Thyroid gland (tissue), 4 donors: ENCODE data around the gene PSMB4. TPM values are rescaled to one million over a fixed set of nuclear protein-coding genes. Genes with fewer than 3 reads are reported as not detected.
A peak's percentile ranks its signal among the peaks of the same experiment; 100 is the strongest.

Source experiments
- DNase-seq, 2 donors: peaks; one replicate each; pipeline ENCODE4 v3.0.0-alpha.2; 2019
- H3K27ac ChIP-seq, 3 donors: fragments of 200-600 bp; sonication (generic); 1 replicate in 2 of 3; 2 replicates in 1 of 3; pipeline ENCODE4 v1.5.1; 2016 to 2019; ENCODE audit warnings: mild to moderate bottlenecking in 1 of 3, moderate library complexity in 1 of 3
- H3K27me3 ChIP-seq: fragments of 200-600 bp; sonication (generic); one replicate; pipeline ENCODE4 v1.5.1; 2019
- H3K36me3 ChIP-seq, 2 donors: fragments of 200-600 bp; sonication (generic); one replicate each; pipeline ENCODE4 v1.5.1; 2016 to 2019
- H3K4me1 ChIP-seq, 2 donors: fragments of 200-600 bp; sonication (generic); one replicate each; pipeline ENCODE4 v1.5.1; 2017 to 2019
- H3K4me3 ChIP-seq, 3 donors: fragments of 200-600 bp; sonication (generic); replicated peaks in 1 of 3; 1 replicate in 2 of 3; 2 replicates in 1 of 3; pipeline ENCODE4 v1.5.1; 2016; ENCODE audit warnings: mild to moderate bottlenecking in 1 of 3
- H3K9me3 ChIP-seq: fragments of 200-600 bp; sonication (generic); one replicate; pipeline ENCODE4 v1.5.1; 2017
- CTCF ChIP-seq, 6 experiments: fragments of 200-600 bp in 3 of 6; fragments of 450-650 bp in 3 of 6; sonication (generic) in 3 of 6; IDR thresholded peaks; one replicate each; pipeline ENCODE4 v1.5.1; 2016 to 2019; ENCODE audit warnings: antibody characterized with exemption in 6 of 6, mild to moderate bottlenecking in 2 of 6, inconsistent platforms in 1 of 6, moderate library complexity in 1 of 6
- POLR2A ChIP-seq, 2 donors: fragments of 450-650 bp; IDR thresholded peaks; one replicate each; pipeline ENCODE4 v1.6.1; 2017; ENCODE audit warnings: antibody characterized with exemption in 2 of 2, mild to moderate bottlenecking in 2 of 2, moderate library complexity in 1 of 2
- WGBS, 2 donors: methylation state at CpG; one replicate each; pipeline ENCODE4 v1.1.5; 2017; 5-methylcytosine and 5-hydroxymethylcytosine counted together
- intact Hi-C: fragments of 100-400 bp; cut with DNase I; formaldehyde crosslinking; loops from one replicate; pipeline ENCODE4 v1.15.1; 2023
- total RNA-seq, 4 donors: library from RNA; depleted of rRNA; stranded (reverse); fragments of >200 nt; gene quantifications; one replicate each; pipeline ENCODE4 v1.2.3, GENCODE V29; 2016

PSMB4 gene
- total RNA-seq, 4 donors from 2014 or later = 154 to 283 (median 226) TPM

- peak within 1 kb of the TSS; percentile 18 to 50 (median 40) for H3K4me3 ChIP-seq
- H3K9me3 ChIP-seq = no peaks in the 10 kb centered on the region
- no peaks in the 10 kb centered on the region for H3K36me3 ChIP-seq
- peaks cover 48 to 56% of the 10 kb centered on the region in 2 donors for H3K4me1 ChIP-seq
- 11 to 30% methylated on average over 10 of the region's 11 CpGs for WGBS, 2 donors
- H3K27me3 ChIP-seq = no peaks in the 10 kb centered on the region
- intact Hi-C loops = no loop called here
- H3K27ac ChIP-seq = peak within 1 kb of the TSS; percentile 84 to 90 (median 88)
- DNase-seq = peak; percentile 97
- TF ChIP-seq POLR2A (IDR thresholded peaks at IDR 0.05) (peak; percentile 90 to 98), CTCF (IDR thresholded peaks at IDR 0.05) (no peak)
Observed at GRCh38 chr1:151372058-151372934, 27.1 kb upstream of the PSMB4 start, which contains the start of gene SELENBP1. Gene SELENBP1 (minus strand): TSS chr1:151372705. CDS start chr1:151372641, 64 bp downstream.

GRCh38 chr1:151373196-151373595 is 26.2 kb upstream of the PSMB4 start:
- no peak overlapping the region for H3K4me3 ChIP-seq
- intact Hi-C loops = no loop called here
- 82 to 88% methylated on average over 10 to 14 of the region's 14 CpGs for WGBS, 2 donors
- H3K9me3 ChIP-seq = no peaks in the 10 kb centered on the region
- TF ChIP-seq POLR2A (IDR thresholded peaks at IDR 0.05) (no peak), CTCF (IDR thresholded peaks at IDR 0.05) (no peak)
- H3K27ac ChIP-seq = peak overlapping the region in 1 of 3 donors; percentile 88
- DNase-seq = no peak
- H3K36me3 ChIP-seq = no peaks in the 10 kb centered on the region
- H3K27me3 ChIP-seq = no peaks in the 10 kb centered on the region
- peaks cover 39 to 47% of the 10 kb centered on the region in 2 donors for H3K4me1 ChIP-seq

GRCh38 chr1:151377150-151377884 is 22.1 kb upstream of the PSMB4 start:
- no peak overlapping the region for H3K27ac ChIP-seq
- intact Hi-C loops = no loop called here
- no peak for DNase-seq

GRCh38 chr1:151384584-151384983 is 14.8 kb upstream of the PSMB4 start:
- Histone ChIP-seq H3K27ac (no peak overlapping the region), H3K36me3 (no peaks in the 10 kb centered on the region), H3K4me1 (no peaks in the 10 kb centered on the region), H3K4me3 (no peak overlapping the region), H3K9me3 (no peaks in the 10 kb centered on the region), H3K27me3 (no peaks in the 10 kb centered on the region)
- no peak for DNase-seq
- intact Hi-C loops = no loop called here
- no peak for TF ChIP-seq CTCF (IDR thresholded peaks at IDR 0.05)
- TF ChIP-seq POLR2A (IDR thresholded peaks at IDR 0.05) = no peak
- WGBS, 2 donors = 83 to 84% methylated on average over 3 of the region's 3 CpGs

More at GRCh38 chr1:151377150-151377884, 22.1 kb upstream of the PSMB4 start:
- Histone ChIP-seq H3K4me1 (peaks cover 5 to 7% of the 10 kb centered on the region in 2 donors), H3K36me3 (no peaks in the 10 kb centered on the region), H3K4me3 (no peak overlapping the region), H3K27me3 (no peaks in the 10 kb centered on the region), H3K9me3 (no peaks in the 10 kb centered on the region)
- TF ChIP-seq POLR2A (IDR thresholded peaks at IDR 0.05) = no peak
- TF ChIP-seq CTCF (IDR thresholded peaks at IDR 0.05) = no peak
- WGBS, 2 donors = 75 to 79% methylated on average over 3 of the region's 3 CpGs
